Measurements from ENCODE around the gene B4GALT2.

DNA sequence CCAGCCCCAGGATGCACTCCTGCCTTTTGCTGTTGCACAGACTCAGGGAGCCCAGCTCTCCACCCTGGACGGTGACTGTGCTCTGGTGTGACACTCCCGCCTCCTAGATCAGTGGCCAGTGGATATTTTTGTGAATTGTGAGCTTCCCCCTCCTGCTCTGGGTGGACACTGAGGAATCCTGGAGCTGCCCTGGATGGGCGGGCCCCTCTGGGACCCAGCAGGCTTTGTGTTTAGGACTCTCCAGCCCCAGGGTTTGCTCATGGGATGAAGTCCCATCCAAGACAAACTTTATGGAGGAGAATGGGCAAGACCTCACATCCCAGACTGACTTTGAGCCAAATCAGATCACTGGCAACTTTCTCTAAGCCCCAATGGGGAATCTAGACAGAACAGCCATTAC, 36.2 kb downstream of the B4GALT2 start:
- TF ChIP-seq, protein P1, sequence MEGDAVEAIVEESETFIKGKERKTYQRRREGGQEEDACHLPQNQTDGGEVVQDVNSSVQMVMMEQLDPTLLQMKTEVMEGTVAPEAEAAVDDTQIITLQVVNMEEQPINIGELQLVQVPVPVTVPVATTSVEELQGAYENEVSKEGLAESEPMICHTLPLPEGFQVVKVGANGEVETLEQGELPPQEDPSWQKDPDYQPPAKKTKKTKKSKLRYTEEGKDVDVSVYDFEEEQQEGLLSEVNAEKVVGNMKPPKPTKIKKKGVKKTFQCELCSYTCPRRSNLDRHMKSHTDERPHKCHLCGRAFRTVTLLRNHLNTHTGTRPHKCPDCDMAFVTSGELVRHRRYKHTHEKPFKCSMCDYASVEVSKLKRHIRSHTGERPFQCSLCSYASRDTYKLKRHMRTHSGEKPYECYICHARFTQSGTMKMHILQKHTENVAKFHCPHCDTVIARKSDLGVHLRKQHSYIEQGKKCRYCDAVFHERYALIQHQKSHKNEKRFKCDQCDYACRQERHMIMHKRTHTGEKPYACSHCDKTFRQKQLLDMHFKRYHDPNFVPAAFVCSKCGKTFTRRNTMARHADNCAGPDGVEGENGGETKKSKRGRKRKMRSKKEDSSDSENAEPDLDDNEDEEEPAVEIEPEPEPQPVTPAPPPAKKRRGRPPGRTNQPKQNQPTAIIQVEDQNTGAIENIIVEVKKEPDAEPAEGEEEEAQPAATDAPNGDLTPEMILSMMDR (IDR thresholded peaks at IDR 0.05; ENCODE audit: insufficient read depth, low read depth, low read length) = no peak
- TF ChIP-seq EZH2 (IDR thresholded peaks at IDR 0.05; ENCODE audit: insufficient read depth, low read length) = no peak
